ENCODE results near the gene EHBP1L1.

Gene EHBP1L1

GRCh38 chr11:65574109-65574810 lies 1.6 kb upstream of the EHBP1L1 start:
- H3K4me1 ChIP-seq (ENCODE audit: insufficient read depth, low read length), result peaks cover 69% of the 10 kb centered on the region
- H3K9ac ChIP-seq (ENCODE audit: low read depth, low read length), result peak overlapping the region; percentile 92
- H3K27me3 ChIP-seq (ENCODE audit: insufficient read depth, low read length, poor library complexity), result no peaks in the 10 kb centered on the region
- DNase-seq (peak; percentile 94), ATAC-seq (ENCODE audit: insufficient read depth, low read depth) (peak; percentile 60)
- peak overlapping the region; percentile 98 for H3K4me2 ChIP-seq (ENCODE audit: insufficient read depth, low read length)
- peaks cover 60% of the 10 kb centered on the region for H3K79me2 ChIP-seq (ENCODE audit: insufficient read depth, low read length)
- peaks cover 22% of the 10 kb centered on the region for H3K36me3 ChIP-seq (ENCODE audit: insufficient read depth, low read length)
- peaks cover 44% of the 10 kb centered on the region for H4K20me1 ChIP-seq (ENCODE audit: insufficient read depth, low read length)
- peak overlapping the region; percentile 87 for H3K27ac ChIP-seq (ENCODE audit: low read length)
- H3K9me3 ChIP-seq (ENCODE audit: insufficient read depth, low read length, severe bottlenecking), result no peaks in the 10 kb centered on the region
- TF ChIP-seq CTCF (IDR thresholded peaks at IDR 0.05; ENCODE audit: borderline replicate concordance, extremely low read depth, low read length, poor library complexity, severe bottlenecking) (peak; percentile 81), EZH2 (IDR thresholded peaks at IDR 0.05; ENCODE audit: borderline replicate concordance, low read depth, low read length, severe bottlenecking) (no peak)
- no peak overlapping the region for H2AFZ ChIP-seq (ENCODE audit: low read depth, low read length)
- H3K4me3 ChIP-seq (ENCODE audit: low read depth in 1 of 2, low read length in 2 of 2), result peak overlapping the region; percentile 6 to 84; a peak in 3 of 4 replicates

- Histone ChIP-seq H3K4me1 (ENCODE audit: insufficient read depth, low read length) (peaks cover 67% of the 10 kb centered on the region), H3K4me2 (ENCODE audit: insufficient read depth, low read length) (peak overlapping the region; percentile 98), H3K9ac (ENCODE audit: low read depth, low read length) (peak overlapping the region; percentile 92), H4K20me1 (ENCODE audit: insufficient read depth, low read length) (peaks cover 44% of the 10 kb centered on the region), H3K4me3 (ENCODE audit: low read depth in 1 of 2, low read length in 2 of 2) (peak overlapping the region; percentile 13 to 84; a peak in 3 of 4 replicates), H3K79me2 (ENCODE audit: insufficient read depth, low read length) (peaks cover 53% of the 10 kb centered on the region), H3K9me3 (ENCODE audit: insufficient read depth, low read length, severe bottlenecking) (no peaks in the 10 kb centered on the region), H3K27ac (ENCODE audit: low read length) (peak overlapping the region; percentile 87), H2AFZ (ENCODE audit: low read depth, low read length) (no peak overlapping the region), H3K27me3 (ENCODE audit: insufficient read depth, low read length, poor library complexity) (no peaks in the 10 kb centered on the region), H3K36me3 (ENCODE audit: insufficient read depth, low read length) (peaks cover 30% of the 10 kb centered on the region)
- ATAC-seq (ENCODE audit: insufficient read depth, low read depth) (no peak), DNase-seq (no peak)
- TF ChIP-seq CTCF (IDR thresholded peaks at IDR 0.05; ENCODE audit: borderline replicate concordance, extremely low read depth, low read length, poor library complexity, severe bottlenecking), result no peak
- no peak for TF ChIP-seq EZH2 (IDR thresholded peaks at IDR 0.05; ENCODE audit: borderline replicate concordance, low read depth, low read length, severe bottlenecking)
Measured at GRCh38 chr11:65574811-65575567, 864 bp upstream of the EHBP1L1 start.

GRCh38 chr11:65576232-65576866 lies 496 bp downstream of the EHBP1L1 start:
- no peak for TF ChIP-seq EZH2 (IDR thresholded peaks at IDR 0.05; ENCODE audit: borderline replicate concordance, low read depth, low read length, severe bottlenecking)
- TF ChIP-seq CTCF (IDR thresholded peaks at IDR 0.05; ENCODE audit: borderline replicate concordance, extremely low read depth, low read length, poor library complexity, severe bottlenecking), result no peak
- Histone ChIP-seq H3K27me3 (ENCODE audit: insufficient read depth, low read length, poor library complexity) (no peaks in the 10 kb centered on the region), H3K4me2 (ENCODE audit: insufficient read depth, low read length) (peak overlapping the region; percentile 99), H3K79me2 (ENCODE audit: insufficient read depth, low read length) (peaks cover 40% of the 10 kb centered on the region), H3K4me3 (ENCODE audit: low read depth in 1 of 2, low read length in 2 of 2) (peak overlapping the region; percentile 57 to 77), H4K20me1 (ENCODE audit: insufficient read depth, low read length) (peaks cover 35% of the 10 kb centered on the region), H2AFZ (ENCODE audit: low read depth, low read length) (peak overlapping the region; percentile 62), H3K9me3 (ENCODE audit: insufficient read depth, low read length, severe bottlenecking) (no peaks in the 10 kb centered on the region), H3K9ac (ENCODE audit: low read depth, low read length) (peak overlapping the region; percentile 92), H3K36me3 (ENCODE audit: insufficient read depth, low read length) (peaks cover 42% of the 10 kb centered on the region), H3K27ac (ENCODE audit: low read length) (peak overlapping the region; percentile 75), H3K4me1 (ENCODE audit: insufficient read depth, low read length) (peaks cover 60% of the 10 kb centered on the region)
- DNase-seq (peak; percentile 40), ATAC-seq (ENCODE audit: insufficient read depth, low read depth) (no peak)

Data from DND-41 (cell line).